HG02623 (cell line): ENCODE measurements around the gene ABCC8.

ENCODE experiments used
- ATAC-seq: cut with Tn5 transposase; IDR thresholded peaks from one replicate; pipeline ENCODE4 v1.9.1; 2021; ENCODE audit warnings: moderate library complexity; ENCODE audit not compliant: unreplicated experiment

ABCC8 gene

GRCh38 chr11:17473071-17473744 is 3.4 kb downstream of the ABCC8 start:
- no peak for ATAC-seq

GRCh38 chr11:17472467-17472866 is 4.2 kb downstream of the ABCC8 start:
- no peak for ATAC-seq

- ATAC-seq: no peak
Measured at GRCh38 chr11:17471501-17471900, 5.1 kb downstream of the ABCC8 start.

GRCh38 chr11:17469998-17470397 is 6.6 kb downstream of the ABCC8 start:
- no peak for ATAC-seq

- ATAC-seq: no peak
Measured at GRCh38 chr11:17468122-17468521, 8.5 kb downstream of the ABCC8 start.

- no peak for ATAC-seq
Measured at GRCh38 chr11:17463546-17464174, 13.0 kb downstream of the ABCC8 start.

- ATAC-seq: no peak
Measured at GRCh38 chr11:17462940-17463339, 13.7 kb downstream of the ABCC8 start.

GRCh38 chr11:17460406-17460805 is 16.2 kb downstream of the ABCC8 start:
- ATAC-seq: no peak

GRCh38 chr11:17459236-17459896 is 17.3 kb downstream of the ABCC8 start:
- ATAC-seq: no peak

- ATAC-seq: no peak
Measured at GRCh38 chr11:17458268-17458667, 18.4 kb downstream of the ABCC8 start.

GRCh38 chr11:17457396-17458173 is 19.1 kb downstream of the ABCC8 start:
- no peak for ATAC-seq

GRCh38 chr11:17452668-17453067 is 24.0 kb downstream of the ABCC8 start:
- ATAC-seq: no peak

GRCh38 chr11:17449158-17449557 is 27.5 kb downstream of the ABCC8 start:
- no peak for ATAC-seq

GRCh38 chr11:17446482-17446881 is 30.2 kb downstream of the ABCC8 start:
- ATAC-seq: no peak

GRCh38 chr11:17445240-17445795 is 31.3 kb downstream of the ABCC8 start:
- no peak for ATAC-seq

GRCh38 chr11:17443926-17444690 is 32.5 kb downstream of the ABCC8 start:
- ATAC-seq: no peak

- no peak for ATAC-seq
Measured at GRCh38 chr11:17443423-17443822, 33.2 kb downstream of the ABCC8 start.

GRCh38 chr11:17443000-17443399 is 33.6 kb downstream of the ABCC8 start:
- no peak for ATAC-seq

- no peak for ATAC-seq
Measured at GRCh38 chr11:17439316-17439782, 37.3 kb downstream of the ABCC8 start.

- no peak for ATAC-seq
Measured at GRCh38 chr11:17437366-17437765, 39.3 kb downstream of the ABCC8 start.
